Measurements from ENCODE around the gene RPUSD4.

The RPUSD4 gene

DNA sequence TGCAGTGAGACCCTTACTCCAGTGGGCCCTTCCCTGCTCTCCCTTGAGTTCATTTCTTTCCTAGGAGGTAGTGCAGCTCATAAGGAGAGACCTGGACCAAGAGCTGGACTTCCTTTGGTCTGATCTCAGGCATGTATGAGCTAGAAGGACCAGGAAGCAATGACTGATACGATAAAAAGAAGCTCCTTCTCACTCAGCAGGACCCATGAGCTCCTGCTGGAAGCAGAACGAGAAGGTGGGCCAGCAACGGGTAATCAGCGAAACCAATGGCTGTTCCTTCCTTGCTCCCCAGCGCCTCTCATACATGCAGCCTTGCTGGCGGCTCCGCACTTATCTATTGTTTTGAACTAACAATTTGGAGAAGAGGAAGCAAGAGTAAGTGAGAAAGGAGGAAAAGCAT lies 56.8 kb downstream of the RPUSD4 start:
- DNase-seq: no peak

- no peak for DNase-seq
Observed at GRCh38 chr11:126153972-126154371, 57.5 kb downstream of the RPUSD4 start.

DNA sequence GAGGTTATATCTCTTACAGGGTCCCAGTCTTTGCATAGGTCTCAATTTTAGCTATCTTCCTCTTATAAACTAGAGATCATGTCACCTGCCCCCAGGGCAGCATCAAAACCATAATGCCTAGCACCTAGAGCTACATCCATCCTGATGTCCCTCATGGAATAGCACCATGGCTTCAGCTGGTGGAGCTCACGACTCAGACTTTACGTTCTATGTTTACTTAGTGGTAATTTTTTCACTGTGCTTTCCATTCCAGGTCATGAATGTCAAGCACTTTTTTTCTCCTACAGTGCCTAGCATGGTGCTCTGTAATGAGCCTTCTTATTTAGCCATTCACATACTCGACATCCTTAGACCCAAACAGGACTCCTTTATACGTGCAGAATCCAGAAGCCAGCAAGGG lies 58.4 kb downstream of the RPUSD4 start:
- no peak for DNase-seq

- DNase-seq: no peak
Observed at GRCh38 chr11:126152586-126152985, 58.9 kb downstream of the RPUSD4 start.

- DNase-seq: no peak
Observed at GRCh38 chr11:126152152-126152551, 59.3 kb downstream of the RPUSD4 start.
